EL (cell line): ENCODE measurements around the gene FOXO1.

Experiments used
- DNase-seq: peaks from one replicate; pipeline ENCODE4 v3.0.0-alpha.2; 2016

The FOXO1 gene

GRCh38 chr13:40572961-40573360 is 93.5 kb downstream of the FOXO1 start:
- DNase-seq = no peak

GRCh38 chr13:40571338-40571963 is 95.0 kb downstream of the FOXO1 start:
- no peak for DNase-seq

GRCh38 chr13:40570930-40571329 is 95.5 kb downstream of the FOXO1 start:
- no peak for DNase-seq

GRCh38 chr13:40569024-40569350 is 97.5 kb downstream of the FOXO1 start:
- DNase-seq = no peak

- DNase-seq = no peak
Measured at GRCh38 chr13:40568246-40569023, 98.0 kb downstream of the FOXO1 start.

- DNase-seq = no peak
Measured at GRCh38 chr13:40566811-40567210, 99.6 kb downstream of the FOXO1 start.

GRCh38 chr13:40565282-40566148 is 100.9 kb downstream of the FOXO1 start:
- peak; percentile 38 for DNase-seq

- DNase-seq = no peak
Measured at GRCh38 chr13:40564342-40565001, 102.0 kb downstream of the FOXO1 start.

- DNase-seq = no peak
Measured at GRCh38 chr13:40563350-40564125, 102.9 kb downstream of the FOXO1 start.

GRCh38 chr13:40562975-40563349 is 103.5 kb downstream of the FOXO1 start:
- DNase-seq = peak; percentile 12

- DNase-seq = no peak
Measured at GRCh38 chr13:40559915-40560314, 106.5 kb downstream of the FOXO1 start.

GRCh38 chr13:40558656-40559055 is 107.8 kb downstream of the FOXO1 start:
- no peak for DNase-seq

GRCh38 chr13:40556453-40556852 is 110.0 kb downstream of the FOXO1 start:
- no peak for DNase-seq

GRCh38 chr13:40553356-40553755 is 113.1 kb downstream of the FOXO1 start:
- no peak for DNase-seq

- DNase-seq = no peak
Measured at GRCh38 chr13:40552895-40553294, 113.5 kb downstream of the FOXO1 start.

- peak; percentile 34 for DNase-seq
Measured at GRCh38 chr13:40550130-40550529, 116.3 kb downstream of the FOXO1 start.

GRCh38 chr13:40549500-40550094 is 116.8 kb downstream of the FOXO1 start:
- peak; percentile 58 for DNase-seq

GRCh38 chr13:40547591-40548315 is 118.7 kb downstream of the FOXO1 start:
- DNase-seq = no peak

- DNase-seq = no peak
Measured at GRCh38 chr13:40546047-40546446, 120.4 kb downstream of the FOXO1 start.

GRCh38 chr13:40540328-40541044 is 126.0 kb downstream of the FOXO1 start:
- DNase-seq = peak; percentile 90
